HepG2 (cell line): ENCODE data around the gene ESYT1. TPM values are rescaled to one million over a fixed set of nuclear protein-coding genes. Genes with fewer than 3 reads are reported as not detected.
A peak's percentile ranks its signal among the peaks of the same experiment; 100 is the strongest.

Experiments
- ATF7 ChIP-seq, 2 experiments: fragments of 450-650 bp in 1 of 2; sonication (generic) in 1 of 2; formaldehyde crosslinking in 1 of 2; IDR thresholded peaks; 2 replicates each; pipeline versions ENCODE4 v1.4.0 to v1.6.1; 2016 to 2020; ENCODE audit warnings: antibody characterized with exemption in 1 of 2, mild to moderate bottlenecking in 1 of 2, missing genetic modification reagents in 1 of 2
- CBX1 ChIP-seq: IDR thresholded peaks from one replicate; pipeline ENCODE4 v1.6.1; 2016; ENCODE audit warnings: antibody characterized with exemption, low read depth
- DMAP1 ChIP-seq: IDR thresholded peaks from 2 replicates; pipeline ENCODE4 v1.6.1; 2016
- FOXM1 ChIP-seq: sonication (generic); formaldehyde crosslinking; IDR thresholded peaks from 2 replicates; pipeline ENCODE4 v1.5.0; 2020; ENCODE audit warnings: missing genetic modification reagents
- HDAC1 ChIP-seq: sonication (generic); formaldehyde crosslinking; IDR thresholded peaks from 2 replicates; pipeline ENCODE4 v1.5.1; 2020; ENCODE audit warnings: mild to moderate bottlenecking, missing genetic modification reagents
- JUNB ChIP-seq: sonication (generic); formaldehyde crosslinking; IDR thresholded peaks from 2 replicates; pipeline ENCODE4 v1.8.0; 2022; ENCODE audit warnings: missing genetic modification reagents, mild to moderate bottlenecking, borderline replicate concordance
- KLF6 ChIP-seq: IDR thresholded peaks from 2 replicates; pipeline ENCODE4 v1.8.0; 2016; ENCODE audit warnings: missing biosample characterization, missing genetic modification reagents
- MAF1 ChIP-seq: sonication (generic); formaldehyde crosslinking; IDR thresholded peaks from 2 replicates; pipeline ENCODE4 v1.5.0; 2020; ENCODE audit warnings: missing genetic modification reagents, borderline replicate concordance
- NFATC3 ChIP-seq: sonication (generic); formaldehyde crosslinking; IDR thresholded peaks from 2 replicates; pipeline ENCODE4 v1.5.1; 2020; ENCODE audit warnings: mild to moderate bottlenecking, missing genetic modification reagents
- NKX3-1 ChIP-seq: sonication (generic); formaldehyde crosslinking; IDR thresholded peaks from 2 replicates; pipeline ENCODE4 v1.5.0; 2020; ENCODE audit warnings: missing genetic modification reagents
- RNF2 ChIP-seq: fragments of 450-650 bp; conservative IDR thresholded peaks from 2 replicates; pipeline ENCODE4 v1.6.1; 2016; ENCODE audit warnings: low read depth
- RXRA ChIP-seq: sonication (generic); formaldehyde crosslinking; IDR thresholded peaks from 2 replicates; pipeline ENCODE4 v1.5.1; 2020; ENCODE audit warnings: missing genetic modification reagents
- SOX13 ChIP-seq, 3 experiments: fragments of 450-650 bp in 1 of 3; sonication (generic) in 1 of 3; formaldehyde crosslinking in 1 of 3; IDR thresholded peaks in 2 of 3; conservative IDR thresholded peaks in 1 of 3; 2 replicates each; pipeline versions ENCODE4 v1.5.0 to v1.6.1; 2016 to 2020; ENCODE audit warnings: antibody characterized with exemption in 1 of 3, mild to moderate bottlenecking in 1 of 3, missing compliant biosample characterization in 1 of 3, missing genetic modification reagents in 1 of 3, moderate library complexity in 1 of 3
- TRIM24 ChIP-seq: sonication (generic); formaldehyde crosslinking; IDR thresholded peaks from 2 replicates; pipeline ENCODE4 v1.8.0; 2022; ENCODE audit warnings: mild to moderate bottlenecking, missing genetic modification reagents
- XRCC5 ChIP-seq: fragments of 200-400 bp; formaldehyde crosslinking; optimal IDR thresholded peaks from 2 replicates; pipeline ENCODE3; 2017; ENCODE audit warnings: mild to moderate bottlenecking, low read length
- ZFP82 ChIP-seq: sonication (generic); formaldehyde crosslinking; IDR thresholded peaks from 2 replicates; pipeline ENCODE4 v1.5.1; 2020; ENCODE audit warnings: mild to moderate bottlenecking, missing genetic modification reagents, borderline replicate concordance
- ZNF224 ChIP-seq: sonication (generic); formaldehyde crosslinking; IDR thresholded peaks from 2 replicates; pipeline ENCODE4 v1.5.0; 2020; ENCODE audit warnings: mild to moderate bottlenecking, missing genetic modification reagents
- ZNF432 ChIP-seq: sonication (generic); formaldehyde crosslinking; IDR thresholded peaks from 2 replicates; pipeline ENCODE4 v1.5.0; 2020; ENCODE audit warnings: missing genetic modification reagents, mild to moderate bottlenecking, borderline replicate concordance
- ZNF530 ChIP-seq: sonication (generic); formaldehyde crosslinking; IDR thresholded peaks from 2 replicates; pipeline ENCODE4 v1.5.0; 2020; ENCODE audit warnings: low read depth, mild to moderate bottlenecking, missing genetic modification reagents
- ZNF619 ChIP-seq: sonication (generic); formaldehyde crosslinking; IDR thresholded peaks from 2 replicates; pipeline ENCODE4 v1.4.0; 2020; ENCODE audit warnings: mild to moderate bottlenecking, missing genetic modification reagents
- ZZZ3 ChIP-seq: sonication (generic); formaldehyde crosslinking; IDR thresholded peaks from 2 replicates; pipeline ENCODE4 v1.4.0; 2020; ENCODE audit warnings: missing genetic modification reagents, mild to moderate bottlenecking, borderline replicate concordance
- polyA plus RNA-seq, 8 experiments: library from polyadenylated mRNA; depleted of rRNA in 3 of 8; stranded (reverse) in 7 of 8; unstranded in 1 of 8; fragments of >200 nt; fragmentation: Illumina TruSeq in 4 of 8; extraction: Trizol in 4 of 8; gene quantifications; 2 replicates each; pipeline versions ENCODE4 v1.2.1 to v1.2.3, GENCODE V29; 2011 to 2016; ENCODE audit warnings: low read depth in 4 of 8, missing spikeins in 1 of 8, mixed read lengths in 1 of 8; ENCODE audit not compliant: insufficient read depth in 1 of 8
- total RNA-seq, 5 experiments: library from RNA; depleted of rRNA; stranded (reverse); fragments of >200 nt; fragmentation: Illumina TruSeq; extraction: Trizol; gene quantifications; 2 replicates each; pipeline ENCODE4 v1.2.3, GENCODE V29; 2016; ENCODE audit warnings: low read depth in 1 of 5
- TF ChIP-seq, protein P1 (sequence below): IDR thresholded peaks from 2 replicates; pipeline ENCODE4 v1.4.0; 2020; ENCODE audit warnings: mild to moderate bottlenecking, missing genetic modification reagents
- TF ChIP-seq, protein P2 (sequence below): sonication (generic); formaldehyde crosslinking; IDR thresholded peaks from 2 replicates; pipeline ENCODE4 v1.8.0; 2022; ENCODE audit warnings: mild to moderate bottlenecking, missing genetic modification reagents, borderline replicate concordance
- TF ChIP-seq, protein P3 (sequence below): sonication (generic); formaldehyde crosslinking; IDR thresholded peaks from 2 replicates; pipeline ENCODE4 v1.8.1; 2023; ENCODE audit warnings: mild to moderate bottlenecking, missing genetic modification reagents, borderline replicate concordance
- TF ChIP-seq, protein P4 (sequence below): sonication (generic); formaldehyde crosslinking; IDR thresholded peaks from 2 replicates; pipeline ENCODE4 v1.5.0; 2020; ENCODE audit warnings: missing genetic modification reagents, mild to moderate bottlenecking, borderline replicate concordance

The ESYT1 gene
- total and polyA plus RNA-seq, 2 of the 13 experiments (the other 11 are each of a cell fraction or from before 2014, with no cell fraction given) = 66.9 to 71.0 TPM

DNA sequence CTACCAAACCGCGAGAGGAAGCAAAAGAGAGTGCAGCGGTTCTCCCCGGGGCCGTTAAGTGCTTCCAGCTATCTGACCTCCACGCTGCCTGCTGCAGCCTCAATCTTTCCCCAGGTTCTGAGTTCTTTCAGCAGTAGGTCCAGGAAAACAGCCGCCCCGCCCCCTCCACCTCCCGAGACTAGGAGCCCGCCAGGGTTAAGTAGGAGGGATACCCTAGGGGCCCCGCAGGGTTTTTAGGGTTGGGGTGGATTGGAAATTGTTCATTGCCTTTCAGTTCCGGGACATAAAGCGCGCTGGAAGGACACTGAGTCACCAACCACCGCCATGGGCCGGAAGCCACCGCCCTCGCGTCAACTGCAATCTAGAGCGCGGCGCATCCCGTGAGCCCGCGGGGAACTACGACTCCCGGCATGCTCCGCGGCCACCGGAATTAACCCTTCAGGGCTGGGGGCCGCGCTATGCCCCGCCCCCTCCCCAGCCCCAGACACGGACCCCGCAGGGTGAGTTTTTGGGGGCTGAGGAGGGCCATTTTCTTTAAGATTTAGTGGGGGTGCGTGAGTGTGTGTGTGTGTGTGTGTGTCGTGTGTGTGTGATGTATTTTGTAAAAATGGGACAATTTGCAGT is 24.2 kb downstream of the ESYT1 start, which contains the start of gene MYL6B (continued):
- TF ChIP-seq XRCC5 (no peak), RXRA (peak; percentile 60), ZZZ3 (no peak), CBX1 (peak; percentile 51), HDAC1 (CRISPR knock-in tag) (peak; percentile 72), MAF1 (CRISPR knock-in tag) (0 out of 2 replicates have a peak, but pooled peaks have one; percentile 34), TRIM24 (CRISPR knock-in tag) (no peak), NFATC3 (CRISPR knock-in tag) (no peak), RNF2 (no peak), NKX3-1 (CRISPR knock-in tag) (0 out of 2 replicates have a peak, but pooled peaks have one; percentile 46), KLF6 (CRISPR knock-in tag) (no peak), SOX13 (IDR thresholded peaks at IDR 0.05) (no peak), SOX13 (CRISPR knock-in tag; conservative IDR thresholded peaks at IDR 0.05 in 1 of 2, IDR thresholded peaks at IDR 0.05 in 1 of 2) (peak in 1 of 2 experiments; percentile 39; a peak in 1 of 4 replicates), ZFP82 (CRISPR knock-in tag) (no peak; the same call in 1 of the 2 replicates), ZNF530 (CRISPR knock-in tag) (no peak), JUNB (no peak), ZNF619 (CRISPR knock-in tag) (0 out of 2 replicates have a peak, but pooled peaks have one; percentile 18), FOXM1 (CRISPR knock-in tag) (no peak), ZNF224 (CRISPR knock-in tag) (no peak), ATF7 (IDR thresholded peaks at IDR 0.05) (no peak), ATF7 (CRISPR knock-in tag; IDR thresholded peaks at IDR 0.05) (no peak), ZNF432 (no peak), DMAP1 (CRISPR knock-in tag) (peak; percentile 28; the same call in 1 of the 2 replicates)
- TF ChIP-seq, protein P1, sequence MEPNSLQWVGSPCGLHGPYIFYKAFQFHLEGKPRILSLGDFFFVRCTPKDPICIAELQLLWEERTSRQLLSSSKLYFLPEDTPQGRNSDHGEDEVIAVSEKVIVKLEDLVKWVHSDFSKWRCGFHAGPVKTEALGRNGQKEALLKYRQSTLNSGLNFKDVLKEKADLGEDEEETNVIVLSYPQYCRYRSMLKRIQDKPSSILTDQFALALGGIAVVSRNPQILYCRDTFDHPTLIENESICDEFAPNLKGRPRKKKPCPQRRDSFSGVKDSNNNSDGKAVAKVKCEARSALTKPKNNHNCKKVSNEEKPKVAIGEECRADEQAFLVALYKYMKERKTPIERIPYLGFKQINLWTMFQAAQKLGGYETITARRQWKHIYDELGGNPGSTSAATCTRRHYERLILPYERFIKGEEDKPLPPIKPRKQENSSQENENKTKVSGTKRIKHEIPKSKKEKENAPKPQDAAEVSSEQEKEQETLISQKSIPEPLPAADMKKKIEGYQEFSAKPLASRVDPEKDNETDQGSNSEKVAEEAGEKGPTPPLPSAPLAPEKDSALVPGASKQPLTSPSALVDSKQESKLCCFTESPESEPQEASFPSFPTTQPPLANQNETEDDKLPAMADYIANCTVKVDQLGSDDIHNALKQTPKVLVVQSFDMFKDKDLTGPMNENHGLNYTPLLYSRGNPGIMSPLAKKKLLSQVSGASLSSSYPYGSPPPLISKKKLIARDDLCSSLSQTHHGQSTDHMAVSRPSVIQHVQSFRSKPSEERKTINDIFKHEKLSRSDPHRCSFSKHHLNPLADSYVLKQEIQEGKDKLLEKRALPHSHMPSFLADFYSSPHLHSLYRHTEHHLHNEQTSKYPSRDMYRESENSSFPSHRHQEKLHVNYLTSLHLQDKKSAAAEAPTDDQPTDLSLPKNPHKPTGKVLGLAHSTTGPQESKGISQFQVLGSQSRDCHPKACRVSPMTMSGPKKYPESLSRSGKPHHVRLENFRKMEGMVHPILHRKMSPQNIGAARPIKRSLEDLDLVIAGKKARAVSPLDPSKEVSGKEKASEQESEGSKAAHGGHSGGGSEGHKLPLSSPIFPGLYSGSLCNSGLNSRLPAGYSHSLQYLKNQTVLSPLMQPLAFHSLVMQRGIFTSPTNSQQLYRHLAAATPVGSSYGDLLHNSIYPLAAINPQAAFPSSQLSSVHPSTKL = peak; percentile 54; the same call in 1 of the 2 replicates
- TF ChIP-seq, protein P2, sequence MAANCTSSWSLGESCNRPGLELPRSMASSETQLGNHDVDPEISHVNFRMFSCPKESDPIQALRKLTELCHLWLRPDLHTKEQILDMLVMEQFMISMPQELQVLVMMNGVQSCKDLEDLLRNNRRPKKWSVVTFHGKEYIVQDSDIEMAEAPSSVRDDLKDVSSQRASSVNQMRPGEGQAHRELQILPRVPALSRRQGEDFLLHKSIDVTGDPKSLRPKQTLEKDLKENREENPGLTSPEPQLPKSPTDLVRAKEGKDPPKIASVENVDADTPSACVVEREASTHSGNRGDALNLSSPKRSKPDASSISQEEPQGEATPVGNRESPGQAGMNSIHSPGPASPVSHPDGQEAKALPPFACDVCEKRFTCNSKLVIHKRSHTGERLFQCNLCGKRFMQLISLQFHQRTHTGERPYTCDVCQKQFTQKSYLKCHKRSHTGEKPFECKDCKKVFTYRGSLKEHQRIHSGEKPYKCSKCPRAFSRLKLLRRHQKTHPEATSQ (CRISPR knock-in tag) = 0 out of 2 replicates have a peak, but pooled peaks have one; percentile 31
- TF ChIP-seq, protein P3, sequence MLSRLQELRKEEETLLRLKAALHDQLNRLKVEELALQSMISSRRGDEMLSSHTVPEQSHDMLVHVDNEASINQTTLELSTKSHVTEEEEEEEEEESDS (CRISPR knock-in tag) = no peak
- TF ChIP-seq, protein P4, sequence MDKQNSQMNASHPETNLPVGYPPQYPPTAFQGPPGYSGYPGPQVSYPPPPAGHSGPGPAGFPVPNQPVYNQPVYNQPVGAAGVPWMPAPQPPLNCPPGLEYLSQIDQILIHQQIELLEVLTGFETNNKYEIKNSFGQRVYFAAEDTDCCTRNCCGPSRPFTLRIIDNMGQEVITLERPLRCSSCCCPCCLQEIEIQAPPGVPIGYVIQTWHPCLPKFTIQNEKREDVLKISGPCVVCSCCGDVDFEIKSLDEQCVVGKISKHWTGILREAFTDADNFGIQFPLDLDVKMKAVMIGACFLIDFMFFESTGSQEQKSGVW = no peak
